Esophagus mucosa (tissue), 1 donor: Measurements from ENCODE around the gene UFD1. TPM values are rescaled to one million over a fixed set of nuclear protein-coding genes. Genes with fewer than 3 reads are reported as not detected.

Experiments
- ATAC-seq: fragments of 200-7000 bp; cut with Tn5 transposase; one replicate; pipeline ENCODE4 v1.9.1; 2020
- total RNA-seq: library from RNA; stranded (reverse); gene quantifications from one replicate; pipeline ENCODE4 v1.2.4, GENCODE V29; 2023
- donor health status: DM: yes; HTN: yes; CAD: no.

UFD1 gene
- total RNA-seq, 1 donor from 2014 or later: 57.9 TPM

DNA sequence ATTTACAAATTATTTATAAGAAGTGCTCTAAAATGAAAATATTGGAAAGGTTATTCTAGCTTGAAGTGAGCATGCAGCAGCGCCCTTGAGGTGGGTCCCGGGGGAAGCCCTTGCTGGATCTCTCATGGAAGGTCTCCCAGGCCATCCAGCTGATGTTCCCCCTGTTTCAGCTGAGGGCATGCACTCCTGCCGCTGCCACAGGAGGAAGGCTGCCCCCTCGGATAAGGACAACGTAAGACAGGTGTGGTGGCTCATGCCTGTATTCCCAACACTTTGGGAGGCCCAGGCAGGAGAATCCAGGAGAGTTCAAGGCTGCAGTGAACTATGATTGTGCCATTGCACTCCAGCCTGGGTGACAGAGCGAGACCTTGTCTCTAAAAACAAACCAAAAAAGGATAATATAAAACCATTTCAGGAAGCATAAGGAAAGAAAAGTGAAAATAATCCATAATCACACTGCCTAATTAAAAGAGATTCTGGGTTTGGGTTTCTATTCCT is 15.7 kb upstream of the UFD1 start:
- no peak for ATAC-seq

DNA sequence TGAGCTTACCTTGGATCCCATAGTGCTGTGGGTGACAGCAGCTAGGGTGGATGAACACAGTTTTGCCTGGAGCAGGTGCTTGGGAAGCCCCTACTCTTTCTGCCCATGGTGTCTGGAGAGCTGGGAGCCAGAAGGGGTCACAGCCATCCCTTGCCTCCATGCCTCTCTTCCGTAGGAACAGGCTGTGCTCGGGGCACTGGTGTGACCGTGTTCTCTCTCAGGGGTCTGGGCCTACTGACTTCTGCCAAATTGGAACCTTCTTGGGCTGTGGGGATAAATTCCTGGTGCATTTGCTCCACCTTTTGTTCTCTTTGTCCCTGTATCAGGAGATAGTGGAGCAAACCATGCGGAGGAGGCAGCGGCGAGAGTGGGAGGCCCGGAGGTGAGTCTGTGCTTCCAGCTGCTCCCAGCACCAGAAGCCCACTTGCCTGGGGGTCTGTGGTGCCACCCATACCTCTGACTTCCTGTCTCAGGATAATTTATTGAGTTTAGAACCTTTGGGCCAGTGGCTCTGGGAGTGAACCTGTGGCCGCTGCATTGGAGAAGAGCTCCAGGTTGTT is 15.1 kb upstream of the UFD1 start:
- no peak for ATAC-seq

DNA sequence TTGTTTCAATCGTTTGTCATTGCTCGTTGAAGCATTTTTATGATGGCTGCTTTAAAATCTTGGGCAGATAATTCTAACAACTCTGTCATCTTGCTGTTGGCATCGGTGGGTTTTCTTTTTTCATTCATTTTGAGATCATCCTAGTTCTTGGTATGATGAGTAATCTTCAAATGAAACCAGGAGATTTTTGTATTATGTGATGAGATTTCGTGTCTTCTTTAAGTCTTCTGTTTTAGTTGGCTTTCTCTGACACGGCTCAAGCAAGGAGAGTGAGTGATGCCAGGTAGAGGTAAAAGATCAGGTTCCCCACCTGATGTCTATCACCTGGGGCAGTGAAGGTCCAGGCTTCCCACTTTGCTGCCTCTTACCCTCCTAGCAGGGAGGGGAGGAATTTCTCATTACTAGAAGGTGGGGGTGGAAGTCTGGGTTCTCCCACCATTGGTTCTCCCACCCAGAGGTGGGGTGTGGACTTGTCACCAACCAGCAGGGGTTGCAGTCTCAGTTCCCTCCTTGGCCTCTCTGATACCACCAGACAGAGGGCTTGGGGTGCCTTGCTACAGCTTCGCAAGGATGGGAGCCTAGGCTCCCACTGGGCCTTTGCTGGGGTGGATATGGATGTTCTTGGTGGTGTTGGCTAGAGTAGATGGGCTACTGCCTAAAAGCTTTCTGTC is 13.6 kb upstream of the UFD1 start:
- no peak for ATAC-seq

DNA sequence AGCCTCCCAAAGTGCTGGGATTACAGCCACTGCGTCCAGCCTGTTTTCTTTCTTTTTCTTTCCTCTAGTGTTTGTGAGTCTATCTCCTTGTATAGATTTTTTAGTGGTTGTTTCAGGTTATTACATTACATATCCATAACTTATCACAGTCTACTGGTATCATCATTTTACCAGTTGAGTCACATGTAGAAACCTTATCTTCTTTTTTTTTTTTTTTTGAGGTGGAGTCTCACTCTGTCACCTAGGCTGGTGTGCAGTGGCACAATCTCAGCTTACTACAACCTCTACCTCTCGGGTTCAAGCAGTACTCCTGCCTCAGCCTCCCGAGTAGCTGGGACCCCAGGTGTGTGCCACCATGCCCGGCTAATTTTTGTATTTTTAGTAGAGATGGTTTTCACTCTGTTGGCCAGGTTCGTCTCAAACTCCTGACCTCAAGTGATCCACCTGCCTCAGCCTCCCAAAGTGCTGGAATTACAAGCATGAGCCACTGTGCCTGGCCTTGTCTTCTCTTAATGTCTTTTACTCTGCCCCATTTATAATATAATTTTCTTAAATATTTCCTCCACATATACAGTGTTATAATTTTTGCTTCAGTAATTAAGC is 11.7 kb upstream of the UFD1 start:
- no peak for ATAC-seq

DNA sequence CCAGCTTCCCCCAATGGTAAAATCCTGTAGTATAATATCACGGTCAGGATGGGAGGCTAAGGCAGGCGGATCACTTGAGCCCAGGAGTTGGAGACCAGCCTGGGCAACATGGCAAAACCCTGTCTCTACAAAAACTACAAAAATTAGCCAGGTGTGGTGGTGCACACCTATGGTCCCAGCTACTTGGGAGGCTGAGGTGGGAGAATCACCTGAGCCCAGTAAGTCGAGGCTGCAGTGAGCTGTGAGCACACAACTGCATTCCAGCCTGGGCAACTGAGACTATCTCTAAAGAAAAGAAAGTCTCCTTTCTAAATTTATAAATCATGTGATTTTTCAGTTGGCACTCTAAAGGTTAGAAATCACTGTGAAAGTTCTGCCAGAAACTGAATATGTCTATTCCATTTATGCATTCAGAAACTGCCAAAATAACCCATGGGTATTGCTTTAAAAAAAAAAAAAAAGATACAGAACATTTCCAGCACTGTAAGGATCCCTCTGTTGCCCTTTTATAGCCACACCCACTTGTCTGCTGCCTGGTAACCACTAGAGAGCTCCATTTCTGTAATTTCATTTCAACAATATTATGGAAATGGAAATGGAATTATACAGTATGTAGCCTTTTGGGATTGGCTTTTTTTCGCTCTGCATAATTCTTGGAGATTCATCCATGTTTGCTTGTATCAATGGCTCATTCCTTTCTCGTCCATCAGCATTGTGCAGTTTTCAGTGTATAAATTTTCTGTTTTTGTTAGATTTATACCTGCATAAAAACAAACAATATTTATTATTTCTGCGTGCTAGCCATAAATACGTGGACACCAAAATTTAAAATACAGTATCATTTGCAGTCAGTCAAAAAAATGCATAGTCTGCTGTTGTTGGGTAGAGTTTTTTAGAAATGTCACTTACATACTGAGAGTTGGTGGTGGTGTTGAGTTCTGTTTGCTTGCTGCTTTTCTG is 10.2 kb upstream of the UFD1 start:
- ATAC-seq: no peak

DNA sequence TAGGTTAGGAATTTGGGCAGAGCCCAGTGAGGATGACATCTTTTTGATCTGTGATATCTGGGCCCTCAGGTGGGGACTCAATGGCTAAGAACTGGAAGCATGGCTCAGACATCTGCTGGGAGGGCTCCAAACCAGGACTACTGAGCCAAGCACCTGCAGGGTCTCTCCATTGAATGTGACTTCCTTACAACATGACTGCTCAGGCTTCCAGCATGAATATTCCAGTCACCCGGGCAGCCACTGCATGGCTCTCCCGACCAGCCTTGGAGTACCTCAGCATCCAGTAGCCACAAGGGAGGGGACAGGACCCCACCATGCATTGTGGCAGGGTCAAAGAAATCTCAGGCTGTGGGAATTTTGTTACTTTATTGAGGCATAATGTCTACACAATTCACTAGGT is 9.3 kb upstream of the UFD1 start:
- no peak for ATAC-seq

DNA sequence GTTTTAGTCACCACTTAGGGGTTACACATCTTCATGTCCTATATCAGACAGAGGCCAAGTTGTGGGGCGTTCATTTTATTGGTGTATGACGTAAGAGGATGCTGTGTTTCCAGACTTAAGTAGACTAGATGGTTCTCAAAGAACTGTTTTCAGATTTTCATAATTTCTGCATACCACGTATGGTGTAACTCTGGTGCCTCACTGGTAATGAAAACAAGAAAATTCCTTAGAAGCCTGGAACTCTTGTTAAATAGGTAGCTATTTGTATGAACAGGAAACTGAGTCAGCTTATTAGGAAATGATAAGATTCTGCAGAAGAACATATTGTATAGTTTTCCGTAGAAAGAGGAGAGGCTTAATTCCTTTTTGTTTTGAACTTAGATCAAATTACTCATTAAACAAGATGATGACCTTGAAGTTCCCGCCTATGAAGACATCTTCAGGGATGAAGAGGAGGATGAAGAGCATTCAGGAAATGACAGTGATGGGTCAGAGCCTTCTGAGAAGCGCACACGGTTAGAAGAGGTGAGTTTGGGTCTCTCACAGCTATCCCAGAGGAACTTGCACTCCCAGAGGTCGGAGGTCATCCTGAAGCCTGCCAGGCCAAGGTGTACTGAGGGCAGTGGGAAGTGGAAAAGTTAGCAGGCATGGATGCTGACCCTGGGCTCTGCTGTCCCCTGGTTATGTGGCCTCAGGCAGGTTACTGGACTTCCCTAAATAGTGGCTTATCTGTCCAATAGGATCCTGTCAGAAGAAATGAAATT is 4.7 kb upstream of the UFD1 start:
- ATAC-seq: no peak

DNA sequence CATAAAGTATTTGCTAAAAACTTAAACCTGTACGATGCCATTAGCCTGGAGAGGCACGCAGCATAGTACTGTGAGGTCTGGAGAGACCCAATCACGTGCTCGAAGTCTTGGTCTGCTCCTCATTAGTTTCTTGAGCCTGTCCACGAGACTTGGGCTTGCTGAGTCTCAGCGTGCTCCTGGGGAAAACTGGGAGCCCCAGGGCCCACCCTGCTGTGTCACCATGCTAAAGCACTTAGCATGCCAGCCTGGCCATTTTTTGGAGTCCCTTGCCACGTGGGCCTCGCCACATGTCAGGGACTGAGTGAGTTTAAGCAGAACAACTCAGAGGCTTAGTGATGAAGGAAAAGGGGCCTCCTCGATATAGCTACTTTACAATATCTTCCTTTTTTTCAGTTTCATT is 3.3 kb upstream of the UFD1 start:
- no peak for ATAC-seq

DNA sequence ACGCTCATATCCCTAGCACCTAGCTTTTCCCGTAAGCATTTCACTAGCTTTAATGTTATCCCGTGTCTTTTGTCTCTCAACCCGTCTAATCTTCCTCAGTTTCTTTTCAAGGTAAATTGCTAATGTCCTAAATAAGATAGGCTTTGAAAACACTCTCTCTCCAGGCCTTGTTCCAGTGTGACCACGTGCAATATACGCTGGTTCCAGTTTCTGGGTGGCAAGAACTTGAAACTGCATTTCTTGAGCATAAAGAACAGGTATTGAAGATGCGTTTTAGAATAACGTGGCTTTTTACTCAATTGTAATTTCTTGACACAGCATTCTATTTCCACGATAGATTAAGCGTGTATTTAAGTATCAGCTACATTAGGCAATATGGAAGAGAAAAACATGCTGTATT is 1.8 kb upstream of the UFD1 start:
- ATAC-seq: no peak

DNA sequence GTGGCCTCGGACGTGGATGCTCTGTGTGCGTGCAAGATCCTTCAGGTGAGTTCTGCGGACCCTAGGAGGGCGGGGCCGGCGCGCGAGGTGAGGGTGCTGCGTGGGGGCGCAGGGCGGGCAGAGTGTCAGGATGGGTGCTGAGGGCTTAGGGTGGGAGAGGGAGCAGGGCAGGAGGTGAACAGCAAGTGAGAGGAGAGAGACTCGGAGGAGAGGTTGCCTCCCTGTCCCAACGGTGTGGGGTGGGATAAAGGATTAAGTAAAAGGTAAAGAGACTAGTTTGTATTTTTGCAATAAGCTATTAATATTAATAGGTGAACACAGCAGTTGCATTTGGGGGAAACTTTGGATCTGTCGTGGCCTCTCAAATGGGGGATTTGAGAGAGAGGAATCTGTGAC is 1.2 kb upstream of the UFD1 start:
- ATAC-seq: peak; percentile 1

DNA sequence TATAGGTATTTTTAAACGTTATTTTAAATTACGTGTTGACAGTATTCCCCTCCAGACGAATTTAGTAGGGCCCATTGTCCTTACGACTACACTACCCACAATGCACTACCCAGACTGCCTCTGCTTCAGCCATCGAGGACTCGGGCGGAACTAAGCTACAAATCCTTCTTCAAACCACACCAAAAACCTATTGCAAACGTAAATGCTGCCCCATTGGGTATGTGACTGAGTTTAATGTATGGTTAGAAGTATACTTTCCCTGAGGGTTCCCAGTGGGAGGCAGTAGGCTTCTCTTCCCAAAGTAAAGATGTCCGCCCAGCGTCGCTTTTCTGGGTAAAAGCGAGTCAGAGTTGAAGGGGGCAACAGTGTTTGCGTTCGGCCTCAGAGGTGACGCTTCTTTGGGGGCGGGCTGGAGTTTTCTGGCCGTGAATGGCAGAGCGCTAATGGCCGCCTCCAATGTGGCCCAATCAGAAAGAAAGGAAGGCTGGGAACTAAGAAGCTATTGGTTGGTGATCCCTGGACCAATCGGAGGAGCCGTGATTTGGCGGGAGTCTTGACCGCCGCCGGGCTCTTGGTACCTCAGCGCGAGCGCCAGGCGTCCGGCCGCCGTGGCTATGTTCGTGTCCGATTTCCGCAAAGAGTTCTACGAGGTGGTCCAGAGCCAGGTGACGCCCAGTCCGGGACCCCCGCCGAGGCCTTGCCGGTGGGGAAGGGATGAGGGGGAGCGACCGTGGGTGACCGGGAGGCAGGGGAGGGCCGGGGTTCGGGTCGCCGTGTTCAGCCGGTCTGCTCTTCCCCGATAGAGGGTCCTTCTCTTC is 571 bp upstream of the UFD1 start, which contains the start of gene CDC45:
Gene CDC45 (plus strand): TSS at position 566 of the 818 bp plus-strand sequence. CDS start 49 bp downstream, at position 615.
- peak; percentile 95 for ATAC-seq

DNA sequence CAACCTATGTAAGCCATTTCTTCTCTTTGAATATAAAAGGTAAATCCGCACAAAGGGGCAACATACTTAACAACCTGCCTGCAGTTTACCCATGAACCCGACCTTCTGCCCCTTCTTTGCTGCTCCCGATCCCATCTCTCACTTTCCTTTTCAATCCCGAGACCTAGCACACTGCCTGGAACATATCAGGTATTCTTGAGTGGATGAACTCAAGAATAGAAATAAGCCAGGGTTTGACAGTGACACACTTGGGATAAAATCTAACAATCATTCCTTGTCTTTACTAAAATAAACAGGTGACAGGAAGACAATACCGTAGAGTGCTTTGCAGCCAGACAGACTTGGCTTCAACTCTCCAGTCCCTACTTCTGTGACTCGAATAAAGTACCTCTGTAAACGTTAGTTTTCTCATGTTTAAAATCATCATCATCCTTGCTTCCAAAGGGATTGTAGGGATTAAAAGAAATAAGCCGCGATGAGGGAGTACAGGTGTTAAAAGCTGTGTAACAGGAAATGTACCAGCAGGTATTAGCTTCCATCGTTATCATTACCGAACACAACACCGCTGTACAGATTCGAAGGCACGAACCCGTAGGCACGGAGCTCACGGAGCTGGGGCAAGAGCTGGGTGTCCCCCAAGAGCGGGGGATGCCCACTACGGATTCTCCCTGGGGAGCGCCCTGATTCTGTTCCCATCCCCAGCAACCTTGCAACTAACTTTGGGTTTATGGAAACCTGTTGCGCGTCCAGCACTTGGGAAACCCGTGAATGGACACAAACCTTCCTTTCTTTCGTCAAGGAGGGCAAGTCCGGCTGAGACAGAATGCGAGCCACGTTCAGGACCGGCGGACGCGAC is 720 bp downstream of the UFD1 start:
- ATAC-seq: peak; percentile 4

DNA sequence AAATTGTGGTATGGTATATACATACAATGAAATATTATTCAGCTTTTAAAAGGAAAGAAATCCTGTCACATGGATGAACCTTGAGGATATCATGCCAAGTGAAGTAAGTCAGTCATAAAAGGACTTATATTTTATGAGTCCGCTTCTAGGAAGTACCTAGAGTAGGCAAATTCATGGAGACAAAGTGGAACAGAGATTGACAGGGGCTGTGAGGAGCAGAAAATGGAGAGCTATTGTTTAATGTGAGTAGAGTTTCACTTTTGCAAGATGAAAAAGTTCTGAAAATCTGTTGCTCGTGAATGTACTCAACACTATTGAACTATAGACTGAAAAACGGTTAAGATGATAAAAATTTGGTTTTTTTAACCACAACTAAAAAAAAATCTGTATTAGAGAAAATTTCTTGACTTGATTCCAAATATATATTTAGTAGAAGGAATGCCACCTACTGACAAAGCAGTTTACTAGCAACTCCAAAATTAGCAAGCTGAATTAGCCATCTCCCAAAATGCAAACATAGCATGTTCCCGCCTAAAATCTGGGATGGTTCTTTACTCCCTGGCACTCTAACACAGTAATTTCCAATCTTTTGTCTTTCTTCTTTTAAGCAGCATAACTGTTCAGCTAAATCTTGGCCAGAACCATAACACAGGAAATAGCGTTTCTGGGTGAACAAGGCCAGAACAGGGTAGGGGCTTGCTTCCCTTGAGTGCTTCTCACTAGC is 1.5 kb downstream of the UFD1 start:
- no peak for ATAC-seq

DNA sequence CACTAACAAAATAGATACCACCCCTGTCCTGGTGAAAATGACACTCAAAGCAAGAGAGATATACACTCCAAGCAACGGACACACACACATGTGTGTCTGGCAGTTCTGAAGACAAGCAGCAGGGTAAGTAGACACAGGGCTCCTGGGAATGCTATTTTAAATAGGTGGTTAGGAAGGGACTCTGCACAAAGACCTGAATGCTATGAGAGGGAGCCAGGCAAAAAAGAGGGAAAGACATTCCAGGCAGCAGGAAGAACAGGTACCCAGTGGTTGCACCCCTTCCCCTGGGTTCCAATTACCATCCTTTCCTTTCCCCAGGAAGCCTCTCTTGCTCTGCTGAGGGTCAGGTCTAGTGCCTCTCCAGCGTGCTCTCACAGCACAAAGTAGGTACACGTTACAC is 3.0 kb downstream of the UFD1 start:
- no peak for ATAC-seq

DNA sequence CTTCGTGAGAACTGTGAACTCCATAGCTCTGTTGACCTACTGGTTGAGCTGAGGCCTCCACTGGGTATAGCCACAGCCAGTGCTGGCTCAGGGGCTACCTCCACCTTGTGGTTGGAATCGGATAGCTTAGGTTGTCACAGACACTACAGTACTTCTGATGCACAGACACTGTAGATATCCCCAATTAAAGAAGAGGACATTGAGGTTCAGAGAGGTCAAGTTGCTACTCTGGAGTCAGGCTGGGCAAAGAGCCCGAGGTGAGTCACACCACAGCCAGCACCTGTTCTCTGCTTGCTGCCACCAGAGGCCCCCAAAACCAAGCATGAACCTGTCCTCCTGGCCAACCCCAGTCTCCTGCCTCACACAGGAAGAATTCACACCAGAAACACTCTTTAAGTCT is 5.4 kb downstream of the UFD1 start:
- ATAC-seq: peak; percentile 19

DNA sequence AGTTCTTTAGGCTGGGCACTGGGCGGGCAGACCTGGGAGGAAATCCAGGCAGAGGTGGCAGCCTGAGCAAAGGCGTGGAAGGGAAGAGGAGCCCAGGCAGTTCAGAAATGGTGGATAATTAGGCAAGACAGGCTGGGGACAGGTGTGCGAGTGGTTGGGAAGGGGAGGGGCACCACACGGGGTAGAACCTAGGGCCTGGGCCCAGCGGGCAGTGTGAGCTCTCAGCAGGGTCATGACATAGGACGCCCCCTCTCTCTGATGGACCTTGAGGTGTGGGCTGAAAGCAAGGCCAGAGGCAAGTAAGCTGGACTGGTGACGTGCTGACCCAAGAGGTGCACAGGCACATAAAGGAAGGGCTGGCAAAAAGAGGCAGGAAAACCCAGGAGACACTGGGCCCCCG is 6.8 kb downstream of the UFD1 start:
- ATAC-seq: peak; percentile 10

DNA sequence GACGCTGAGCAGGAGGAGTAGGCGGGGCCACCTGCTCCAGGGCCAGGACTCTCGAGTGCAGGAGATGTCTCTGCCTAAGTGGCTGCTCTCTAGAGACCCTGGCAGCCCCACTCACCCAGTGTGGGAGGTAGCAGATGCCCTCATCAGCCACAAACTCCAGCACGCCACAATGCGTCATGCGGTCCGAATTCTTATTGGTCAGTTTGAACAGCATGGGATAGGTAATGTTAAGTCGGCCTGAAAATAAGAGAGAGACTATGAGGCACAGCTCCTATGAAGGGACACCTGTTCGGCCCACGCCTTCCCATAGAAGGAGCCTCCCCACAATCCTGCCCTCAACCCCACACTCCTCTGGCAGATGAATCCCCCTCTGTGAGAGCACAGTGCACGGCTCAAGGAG is 7.4 kb downstream of the UFD1 start:
- no peak for ATAC-seq

DNA sequence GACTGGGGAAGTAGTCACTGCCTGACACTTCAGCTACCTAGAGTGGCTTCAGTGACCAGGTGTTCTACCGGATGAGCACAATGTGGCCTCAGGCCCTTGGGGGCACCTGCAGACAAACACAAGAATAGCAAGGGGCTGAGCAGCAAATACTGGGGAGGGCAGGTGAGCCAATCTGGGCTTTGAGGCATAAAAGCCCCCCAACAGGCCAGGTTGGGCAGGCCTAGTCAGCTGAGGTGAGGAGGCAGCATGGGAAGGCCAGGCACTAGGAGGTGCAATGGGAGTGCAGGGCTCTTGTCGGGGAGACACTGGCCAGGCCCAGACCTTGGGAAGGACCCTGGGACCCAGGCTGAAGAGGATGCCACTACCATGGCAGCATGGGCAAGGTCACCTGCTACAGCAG is 9.0 kb downstream of the UFD1 start:
- no peak for ATAC-seq

DNA sequence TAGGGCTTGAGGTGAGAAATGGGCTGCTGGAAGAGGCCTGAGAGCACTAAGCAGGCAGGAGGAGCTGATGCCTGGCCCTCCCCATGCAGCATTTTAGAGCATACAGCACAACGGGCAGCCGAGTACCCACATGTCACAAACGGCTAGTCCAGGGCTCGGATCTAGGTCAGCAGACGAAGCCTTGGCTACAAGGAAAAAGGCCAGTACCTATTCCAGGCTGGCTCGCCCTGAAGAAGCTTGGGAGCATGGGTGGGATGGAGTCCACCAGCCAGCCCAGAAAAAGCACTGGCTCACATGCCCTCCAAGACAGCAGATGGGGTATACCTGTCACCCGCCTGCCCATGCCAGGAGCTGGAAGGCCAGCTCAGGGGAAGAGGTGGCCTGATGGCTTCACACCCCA is 9.6 kb downstream of the UFD1 start:
- no peak for ATAC-seq

DNA sequence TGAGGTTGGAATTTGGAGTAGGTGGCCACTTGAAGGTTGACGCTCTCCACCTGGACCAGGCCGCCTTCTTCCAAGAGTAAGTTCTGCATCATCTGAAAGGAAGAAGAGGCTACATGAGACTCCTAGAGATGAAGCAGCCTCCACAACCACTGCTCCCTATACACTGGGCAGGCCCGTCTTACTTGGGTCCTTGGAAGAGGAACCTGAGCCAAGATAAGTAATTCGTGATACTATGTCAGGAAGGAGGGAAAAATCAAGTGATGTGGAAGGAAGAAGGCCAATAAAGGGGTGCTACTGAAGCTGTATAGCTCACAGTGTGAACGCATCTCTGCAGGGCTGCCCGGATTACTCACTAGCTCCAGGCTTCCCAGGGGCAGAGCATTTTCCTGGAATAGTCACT is 11.1 kb downstream of the UFD1 start:
- ATAC-seq: no peak
